HFF-Myc (cell line): ENCODE data around the gene CST6.
A peak's percentile ranks its signal among the peaks of the same experiment; 100 is the strongest.

ENCODE experiments used
- DNase-seq: peaks from one replicate; pipeline ENCODE4 v3.0.0-alpha.2; 2011; ENCODE audit warnings: low read depth; ENCODE audit errors: extremely low read depth
- H3K4me3 ChIP-seq: replicated peaks from 2 replicates; pipeline ENCODE4 v1.5.1; 2011; ENCODE audit warnings: low read depth, mild to moderate bottlenecking, control low read depth, low read length
- CTCF ChIP-seq: IDR thresholded peaks from 2 replicates; pipeline ENCODE4 v1.5.1; 2012; ENCODE audit warnings: mild to moderate bottlenecking, low read depth, low read length, control low read depth; ENCODE audit errors: missing control alignments

The CST6 gene

GRCh38 chr11:66042227-66042995 is 30.6 kb downstream of the CST6 start:
- DNase-seq: no peak
- no peak overlapping the region for H3K4me3 ChIP-seq
- no peak for TF ChIP-seq CTCF

GRCh38 chr11:66042996-66043906 is 31.4 kb downstream of the CST6 start:
- DNase-seq: no peak
- TF ChIP-seq CTCF: no peak
- no peak overlapping the region for H3K4me3 ChIP-seq

- DNase-seq: no peak
- H3K4me3 ChIP-seq: no peak overlapping the region
- TF ChIP-seq CTCF: no peak
Observed at GRCh38 chr11:66044757-66045156, 32.9 kb downstream of the CST6 start.

- H3K4me3 ChIP-seq: no peak overlapping the region
- TF ChIP-seq CTCF: peak; percentile 96
- DNase-seq: no peak
Observed at GRCh38 chr11:66045177-66045639, 33.4 kb downstream of the CST6 start.

GRCh38 chr11:66046901-66047300 is 35.1 kb downstream of the CST6 start:
- no peak for TF ChIP-seq CTCF

GRCh38 chr11:66047541-66048365 is 35.9 kb downstream of the CST6 start:
- H3K4me3 ChIP-seq: no peak overlapping the region
- no peak for DNase-seq
- TF ChIP-seq CTCF: no peak

More at GRCh38 chr11:66046901-66047300, 35.1 kb downstream of the CST6 start:
- DNase-seq: no peak
- H3K4me3 ChIP-seq: no peak overlapping the region
